Endothelial cell of hepatic sinusoid (primary cell): ENCODE data around the gene BUD31.
"Not testable (repeated sequence)": the region's sequence is repeated elsewhere in the genome, so short reads cannot be mapped to it uniquely, and the experiment has no call there.

ENCODE experiments used
- in situ Hi-C: cut with HindIII; loops from 2 replicates; pipeline ENCODE4 v1.10.0; 2017; ENCODE audit warnings: low sequenced_read_pairs

The BUD31 gene

DNA sequence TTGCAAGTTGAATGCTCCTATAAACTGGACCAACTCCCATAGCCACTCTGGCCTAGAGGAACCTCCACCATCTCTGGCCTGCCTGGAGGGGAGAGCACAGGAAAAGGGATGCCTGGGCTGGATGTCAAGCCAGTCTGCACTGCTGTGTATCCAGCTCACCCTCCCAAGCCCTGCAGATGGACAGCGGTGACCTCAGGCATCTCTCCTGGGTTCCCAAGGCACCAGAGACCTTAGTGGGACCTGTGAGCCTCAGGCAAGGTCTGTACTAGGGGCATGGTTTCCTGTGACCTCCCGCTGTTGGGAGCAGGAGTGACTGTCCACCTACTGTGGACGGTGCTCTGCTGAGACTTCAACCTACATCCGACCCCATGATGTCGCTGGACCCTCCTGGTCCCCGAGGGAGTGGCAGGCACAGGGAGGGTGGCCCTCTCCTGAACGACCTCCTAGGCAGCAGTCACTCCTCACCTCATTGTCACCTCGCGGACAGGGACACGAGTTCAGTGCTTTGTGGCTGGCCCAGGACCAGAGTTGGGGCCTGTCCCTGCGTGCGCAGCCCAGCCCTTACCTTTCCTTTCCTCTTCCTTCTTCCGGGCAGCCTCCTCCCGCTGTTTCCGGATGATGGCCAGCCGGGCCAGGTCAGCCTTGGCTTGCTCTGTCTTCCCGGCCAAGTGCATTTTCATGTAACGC, 11.3 kb upstream of the BUD31 start:
- in situ Hi-C loops, result no loop called here

DNA sequence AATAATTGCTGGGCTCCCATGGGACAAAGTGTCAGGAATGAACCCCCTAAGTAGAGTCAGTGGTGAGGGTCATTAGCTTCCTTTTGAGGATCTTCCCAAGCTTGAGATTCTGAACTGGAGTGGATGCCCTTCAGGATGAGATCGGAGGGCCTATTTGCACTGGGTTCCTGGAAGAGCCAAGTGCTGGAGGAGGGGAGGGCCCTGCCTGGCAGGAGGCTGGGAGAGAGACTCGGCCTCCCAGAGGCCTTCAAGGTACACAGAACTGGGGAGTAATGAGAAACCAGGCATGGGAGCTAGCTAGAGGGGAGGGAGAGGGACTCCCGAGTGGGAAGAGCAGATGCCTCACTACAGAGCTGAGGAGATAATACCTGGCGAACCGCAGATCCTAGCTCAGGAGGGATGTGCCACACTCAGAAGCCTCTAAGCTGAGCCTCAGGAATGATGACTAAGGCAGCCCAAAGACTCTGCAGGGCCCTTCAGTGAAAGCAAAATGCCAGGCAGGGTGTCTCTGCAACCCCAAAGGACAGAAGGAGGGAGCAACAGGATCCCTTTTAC, 9.8 kb upstream of the BUD31 start:
- in situ Hi-C loops, result no loop called here

DNA sequence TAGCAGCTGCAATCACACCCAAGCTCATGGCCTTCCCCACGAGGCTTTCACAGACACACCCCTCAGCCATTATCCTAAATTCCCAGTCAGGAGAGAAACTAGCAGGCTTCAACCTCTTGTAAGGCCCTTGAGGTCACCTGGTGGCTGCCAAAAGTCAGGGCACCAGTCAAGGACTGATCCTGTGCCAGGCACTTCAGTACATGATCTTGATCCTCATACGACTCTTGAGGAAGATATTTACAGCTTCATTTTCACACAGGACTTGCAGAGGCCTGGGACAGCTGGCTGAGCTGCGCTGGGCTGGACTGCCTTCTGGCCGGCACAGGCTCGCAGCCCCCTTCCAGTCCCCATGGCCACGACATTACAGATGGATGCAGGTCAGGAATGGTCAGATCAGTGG, 9.2 kb upstream of the BUD31 start:
- in situ Hi-C loops, result no loop called here

DNA sequence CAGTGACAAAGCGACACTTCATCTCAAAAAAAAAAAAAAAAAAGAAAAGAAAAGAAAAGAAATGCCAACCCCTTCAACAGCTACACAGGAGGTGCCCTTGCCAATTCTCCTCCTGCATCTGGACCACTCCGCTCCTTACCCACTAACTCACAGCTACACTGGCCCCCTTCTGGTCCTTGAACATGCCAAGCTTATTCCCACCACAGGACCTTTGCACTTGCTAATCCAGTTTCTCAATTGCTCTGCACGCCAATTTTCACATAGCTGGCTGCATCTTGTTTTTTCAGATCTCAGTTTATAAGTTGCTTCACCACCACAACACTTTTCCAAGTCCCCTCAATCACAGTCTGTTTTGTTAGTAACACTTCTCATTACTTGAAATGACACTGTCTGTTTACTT, 5.9 kb upstream of the BUD31 start:
- in situ Hi-C loops, result loop anchor here (5.0 kb wide), 1 partner anchor 59 kb away; no protein-coding TSS in a partner anchor

DNA sequence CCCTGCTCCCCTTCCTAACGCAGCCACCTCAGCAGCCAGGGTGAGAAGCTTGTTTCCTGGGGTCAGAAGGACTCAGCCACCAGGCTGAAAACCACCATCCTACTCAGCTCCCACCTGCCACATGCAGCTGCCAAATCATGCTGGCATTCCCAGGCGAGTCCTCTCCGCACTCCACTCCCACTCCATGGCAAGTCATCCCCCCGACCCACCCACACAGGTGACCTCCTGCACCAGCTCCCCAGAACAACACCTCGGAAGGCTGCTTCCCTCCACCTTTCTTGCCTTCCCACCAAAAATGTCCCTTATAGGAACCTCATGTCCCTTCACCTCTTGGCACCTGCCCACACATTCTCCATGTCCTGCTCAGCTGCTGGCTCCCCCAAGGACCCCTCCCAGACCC, 5.0 kb upstream of the BUD31 start:
- in situ Hi-C loops, result loop anchor here (5.0 kb wide), 1 partner anchor 59 kb away; no protein-coding TSS in a partner anchor

DNA sequence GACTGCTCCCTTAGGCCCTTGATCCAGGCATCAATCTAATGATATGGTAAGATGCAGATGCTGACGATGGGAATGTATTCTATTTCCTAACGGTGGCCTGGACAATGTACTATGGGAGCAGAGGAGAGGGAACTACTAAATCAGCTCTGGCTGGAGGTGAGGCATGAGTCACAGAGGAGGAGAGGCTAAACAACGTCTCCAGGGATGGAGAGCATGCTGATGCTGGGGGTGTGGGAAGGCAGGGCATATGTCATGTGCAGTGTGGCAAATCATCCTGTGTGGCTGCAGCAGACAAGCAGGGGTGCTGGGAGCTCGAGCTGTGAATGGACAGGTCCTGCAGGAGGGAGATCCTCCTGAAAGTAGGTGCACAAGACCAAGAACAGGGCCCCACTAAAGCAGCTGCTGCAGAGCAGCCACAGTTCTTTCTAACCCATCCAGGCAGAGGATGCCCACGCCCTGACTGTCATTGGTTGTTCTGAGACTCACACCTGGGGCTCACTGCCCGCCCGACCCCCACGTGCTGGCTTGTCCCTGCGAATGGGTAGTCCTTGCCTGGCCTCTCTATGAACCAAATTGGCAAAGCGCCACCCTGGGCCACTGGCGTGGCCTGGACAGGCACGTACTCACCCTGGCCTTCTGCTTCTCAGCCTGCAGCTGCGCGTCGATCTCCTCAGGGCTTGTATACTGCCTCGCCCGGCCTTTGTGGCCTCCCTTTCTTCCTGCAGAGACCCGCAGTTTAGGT, 4.4 kb upstream of the BUD31 start:
- in situ Hi-C loops, result loop anchor here (5.0 kb wide), 1 partner anchor 58 kb away; no protein-coding TSS in a partner anchor

DNA sequence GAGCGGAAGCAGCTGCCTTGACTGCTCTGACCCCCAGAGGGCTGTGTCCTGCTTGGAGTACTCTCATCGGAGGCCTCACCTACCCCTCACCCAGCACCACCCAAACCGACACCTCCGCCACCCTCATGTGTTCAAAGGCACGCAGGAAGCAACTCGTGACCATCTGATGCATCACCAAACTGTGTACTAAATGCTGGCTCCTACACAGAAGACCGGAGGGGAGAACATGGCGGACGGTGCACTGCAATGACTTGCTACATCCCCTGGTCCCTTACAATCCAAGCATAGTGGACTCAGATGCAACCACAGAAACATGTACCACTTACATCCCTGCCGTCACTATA, 3.8 kb upstream of the BUD31 start:
- in situ Hi-C loops, result loop anchor here (5.0 kb wide), 1 partner anchor 57 kb away; no protein-coding TSS in a partner anchor

DNA sequence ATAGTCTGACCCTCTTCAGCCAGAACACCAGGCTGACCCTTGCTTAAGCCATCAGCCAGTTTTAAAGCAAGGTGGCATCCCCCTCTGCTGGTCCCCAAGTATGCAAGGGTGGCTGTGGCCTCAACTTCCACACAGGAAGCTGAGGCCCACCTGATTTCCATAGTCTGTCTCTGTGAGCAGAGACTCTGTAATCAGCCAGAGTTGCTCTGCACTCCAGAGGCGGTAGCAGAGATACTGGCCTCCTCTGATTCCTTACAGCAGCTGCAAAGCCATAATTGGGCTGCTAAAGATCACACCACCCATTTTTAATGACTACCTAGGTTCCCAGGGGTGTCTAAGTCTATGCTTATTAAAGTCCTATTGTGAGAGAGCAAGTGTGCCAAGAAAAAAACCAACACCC, 2.2 kb upstream of the BUD31 start:
- in situ Hi-C loops, result no loop called here

DNA sequence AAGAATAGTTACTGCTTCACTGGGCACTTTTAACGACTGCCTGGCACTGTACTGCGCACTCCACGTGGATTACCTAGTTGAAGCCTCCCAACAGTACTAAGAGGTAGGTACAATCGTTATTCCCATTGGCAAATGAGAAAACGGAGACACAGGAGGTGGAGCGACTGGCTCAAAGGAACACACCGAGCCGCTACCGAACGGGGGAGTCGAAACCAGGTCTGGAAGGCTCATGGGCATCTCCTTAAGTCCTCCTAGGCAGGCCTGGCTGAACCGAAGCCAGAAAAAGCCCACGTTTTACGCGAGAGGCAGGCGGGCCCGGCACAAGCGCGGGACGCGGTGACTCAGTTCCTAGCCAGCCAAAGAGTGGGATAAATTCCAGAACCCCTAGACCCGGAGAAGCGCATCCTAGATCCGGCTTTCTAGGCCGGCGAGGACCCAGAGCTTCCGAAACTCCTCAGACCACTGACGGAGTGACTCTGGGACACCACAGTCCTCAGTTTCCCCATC, 844 bp upstream of the BUD31 start:
- in situ Hi-C loops, result no loop called here

DNA sequence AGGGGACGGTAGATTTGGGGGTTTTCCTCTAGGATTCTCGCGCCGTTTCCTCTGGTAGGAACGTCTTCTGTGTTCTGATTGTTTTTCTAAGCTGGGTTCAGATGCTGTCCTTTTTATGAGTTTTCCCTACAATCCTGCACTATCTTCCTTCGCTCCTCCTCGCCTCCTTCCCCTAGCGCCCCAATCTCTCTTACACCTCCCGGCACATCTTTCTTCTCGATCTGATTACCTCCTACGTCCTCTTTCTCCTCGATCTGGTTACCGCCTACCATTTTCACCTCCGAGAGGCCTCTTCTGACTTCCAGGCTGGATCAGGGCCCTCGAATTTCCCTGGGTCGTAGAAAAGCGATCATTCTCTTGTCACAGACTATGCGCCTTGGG, 413 bp downstream of the BUD31 start:
- in situ Hi-C loops, result no loop called here

DNA sequence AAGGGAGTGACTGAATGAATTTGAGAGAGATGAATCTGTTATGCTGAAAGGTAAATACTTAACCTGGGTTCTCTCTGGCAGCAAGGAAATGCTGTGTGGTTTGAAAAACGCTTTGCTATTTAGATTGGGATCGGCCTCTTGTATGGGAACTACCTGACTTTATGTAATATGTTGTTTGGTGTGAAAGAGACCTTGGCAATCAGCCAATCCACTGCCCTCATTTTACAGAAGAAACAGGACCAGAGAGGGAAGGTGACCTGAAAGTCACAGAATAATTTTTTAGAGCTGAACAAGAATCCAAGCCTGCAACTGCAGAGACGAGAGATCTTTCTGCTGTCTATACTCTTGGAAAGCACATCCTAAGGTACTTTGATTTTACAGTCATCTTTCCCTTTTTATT, 1.0 kb downstream of the BUD31 start:
- in situ Hi-C loops, result no loop called here

DNA sequence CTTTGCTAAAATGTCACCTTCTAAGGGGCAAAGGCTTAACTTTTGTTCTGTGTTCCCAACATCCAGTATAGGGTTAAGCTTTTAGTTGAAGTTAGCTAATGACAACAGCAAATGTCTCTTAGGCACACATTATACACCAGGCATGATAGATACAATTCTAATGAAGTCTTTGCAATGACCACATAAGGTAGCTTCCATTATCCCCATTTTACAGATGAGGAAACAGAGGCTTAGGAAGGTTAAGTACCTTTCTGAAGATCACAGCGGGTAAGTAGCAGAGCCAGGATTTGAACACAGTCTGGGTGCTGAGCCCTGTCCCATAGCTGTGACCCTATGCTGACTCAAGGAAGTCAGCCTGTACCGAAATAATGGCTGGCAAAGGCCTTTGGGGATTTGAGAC, 1.9 kb downstream of the BUD31 start:
- in situ Hi-C loops, result no loop called here

DNA sequence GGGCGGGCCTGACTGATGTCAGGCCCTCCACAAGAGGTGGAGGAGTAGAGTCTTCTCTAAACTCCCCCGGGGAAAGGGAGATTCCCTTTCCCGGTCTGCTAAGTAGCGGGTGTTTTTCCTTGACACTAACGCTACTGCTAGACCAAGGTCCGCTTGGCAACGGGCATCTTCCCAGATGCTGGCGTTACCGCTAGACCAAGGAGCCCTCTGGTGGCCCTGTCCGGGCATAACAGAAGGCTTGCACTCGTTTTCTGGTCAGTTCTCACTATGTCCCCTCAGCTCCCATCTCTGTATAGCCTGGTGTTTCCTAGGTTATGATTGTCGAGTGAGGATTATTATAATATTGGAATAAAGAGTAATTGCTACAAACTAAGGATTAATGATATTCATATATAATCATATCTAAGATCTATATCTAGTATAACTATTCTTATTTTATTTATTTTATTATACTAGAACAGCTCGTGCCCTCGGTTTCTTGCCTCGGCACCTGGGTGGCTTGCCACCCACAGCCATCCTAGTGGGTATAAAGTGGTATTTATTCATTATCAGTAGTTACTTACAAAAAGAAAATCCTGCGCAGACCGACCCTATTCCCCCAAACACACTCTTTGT, 6.9 kb downstream of the BUD31 start:
- in situ Hi-C loops, result not testable (repeated sequence)

DNA sequence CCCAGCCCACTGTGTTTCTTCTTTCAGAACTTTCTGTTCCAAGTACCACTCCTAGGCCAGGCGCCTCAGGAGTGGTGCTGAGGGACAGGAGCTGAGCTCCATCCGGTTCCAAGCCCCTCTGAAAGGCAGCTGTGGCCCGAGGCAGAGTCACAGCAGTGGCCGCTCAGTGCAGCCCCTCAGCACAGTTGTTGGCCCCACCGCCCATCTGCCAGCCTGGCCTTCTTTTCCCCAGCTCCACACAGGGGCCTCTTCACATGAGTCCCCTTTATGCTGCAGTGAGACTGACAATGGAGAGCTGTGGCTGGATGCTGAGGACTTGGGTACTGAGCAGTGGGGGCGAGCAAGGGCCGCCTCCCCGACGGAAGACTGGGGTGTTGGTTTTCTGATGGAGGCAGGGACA, 9.5 kb downstream of the BUD31 start:
- in situ Hi-C loops, result no loop called here

DNA sequence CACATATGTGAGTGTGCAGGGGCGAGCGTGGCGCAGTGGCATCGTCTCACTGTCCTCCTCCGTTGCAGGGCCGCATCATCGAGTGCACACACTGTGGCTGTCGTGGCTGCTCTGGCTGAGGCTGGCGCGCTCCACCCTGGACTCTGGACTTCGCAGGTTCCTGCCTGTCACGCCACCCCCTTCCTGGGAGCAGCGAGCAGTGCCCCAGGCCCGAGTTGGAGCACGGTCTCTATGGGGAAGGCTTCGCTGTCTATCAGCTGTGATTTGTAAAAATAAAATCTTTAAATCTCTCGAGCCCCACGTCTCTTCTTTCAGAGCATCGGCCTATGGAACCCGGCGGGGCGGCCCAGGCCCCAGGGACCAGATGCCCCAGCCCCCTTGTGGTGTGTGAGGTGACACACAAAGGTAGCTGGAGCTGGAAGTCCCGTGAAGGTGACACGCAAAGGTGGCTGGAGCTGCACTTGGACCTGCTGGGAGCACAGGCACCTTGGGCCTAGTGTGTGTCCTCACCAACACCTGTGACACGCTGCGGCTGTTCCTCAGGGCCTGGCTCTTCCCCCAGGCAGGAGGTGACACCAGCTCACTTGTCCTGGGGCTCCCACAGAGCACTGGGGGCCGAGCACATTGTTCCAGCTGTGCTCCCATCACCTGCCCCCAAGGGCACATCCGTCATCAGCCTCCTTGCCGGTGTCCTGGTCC, 10.7 kb downstream of the BUD31 start:
- in situ Hi-C loops, result no loop called here

DNA sequence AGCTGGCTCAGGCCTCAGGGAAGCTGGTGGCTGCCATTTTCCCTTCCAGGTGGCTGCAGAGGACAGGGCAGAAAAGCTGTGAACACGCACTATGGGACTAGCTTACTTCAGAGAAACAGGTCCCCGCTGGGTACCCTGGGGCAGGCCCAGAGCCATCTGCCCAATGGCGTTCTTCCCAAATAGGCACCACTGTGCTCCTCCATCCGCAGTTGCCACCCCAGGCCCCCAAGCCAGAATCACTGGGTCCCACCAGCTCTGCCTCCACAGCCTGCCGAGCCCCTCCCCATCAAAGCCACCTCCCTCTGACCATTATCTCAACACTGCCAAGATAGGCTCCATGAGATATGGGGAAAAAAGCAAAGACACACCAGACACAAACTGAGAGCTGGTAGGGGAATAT, 11.4 kb downstream of the BUD31 start:
- in situ Hi-C loops, result no loop called here

DNA sequence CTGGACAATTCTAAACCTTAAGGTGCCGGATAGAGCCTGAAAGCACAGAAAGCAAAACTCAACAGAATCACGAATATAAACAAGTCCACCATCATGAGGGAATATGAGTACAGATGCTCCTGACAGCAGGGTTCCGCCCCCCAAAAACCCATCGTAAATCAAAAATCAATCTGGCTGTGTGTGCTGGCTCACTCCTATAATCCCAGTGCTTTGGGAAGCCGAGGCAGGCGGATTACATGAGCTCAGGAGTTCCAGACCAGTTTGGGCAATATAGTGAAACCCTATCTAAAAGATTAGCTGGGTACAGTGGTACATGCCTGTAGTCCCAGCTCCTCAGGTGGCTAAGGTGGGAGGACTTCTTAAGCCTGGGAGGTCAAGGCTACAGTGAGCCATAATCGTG, 12.2 kb downstream of the BUD31 start:
- in situ Hi-C loops, result no loop called here

DNA sequence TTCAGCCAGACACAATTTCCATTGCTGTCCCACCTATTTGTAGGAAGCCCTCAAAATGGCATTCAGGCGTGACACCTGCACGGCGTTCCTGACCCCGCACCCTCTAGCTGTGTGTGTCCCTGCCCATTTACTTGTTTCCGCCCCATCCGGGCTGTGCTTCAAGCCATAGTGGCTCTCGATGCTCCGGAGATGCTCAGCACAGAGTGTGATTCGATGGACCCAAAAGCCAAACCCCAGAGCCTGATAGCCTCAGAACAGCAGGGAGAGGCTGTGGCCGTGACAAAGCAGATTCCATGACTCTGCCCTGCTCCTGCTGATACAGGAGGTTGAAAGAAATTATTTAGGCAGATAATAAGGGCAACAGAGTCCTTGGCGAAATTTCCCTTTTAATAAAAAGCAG, 13.4 kb downstream of the BUD31 start:
- in situ Hi-C loops, result no loop called here

DNA sequence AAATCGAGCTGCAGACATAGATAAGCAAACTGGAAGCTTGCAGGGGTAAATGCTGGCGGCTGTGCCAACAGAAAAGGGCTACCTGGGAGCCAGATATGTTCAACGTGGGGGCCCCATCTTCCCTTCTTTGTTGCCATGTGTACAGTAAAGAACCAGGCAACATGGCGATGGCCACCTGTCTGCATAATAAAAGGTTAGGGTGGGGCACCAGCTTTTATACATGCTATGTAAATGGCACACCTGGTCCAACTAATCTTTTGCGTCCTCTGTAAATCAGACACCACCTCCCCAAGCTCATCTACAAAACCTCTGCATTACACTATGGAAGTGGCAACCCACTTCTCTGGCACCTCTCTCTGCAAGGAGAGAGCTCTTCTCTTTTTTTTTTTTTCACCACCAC, 13.9 kb downstream of the BUD31 start:
- in situ Hi-C loops, result no loop called here

DNA sequence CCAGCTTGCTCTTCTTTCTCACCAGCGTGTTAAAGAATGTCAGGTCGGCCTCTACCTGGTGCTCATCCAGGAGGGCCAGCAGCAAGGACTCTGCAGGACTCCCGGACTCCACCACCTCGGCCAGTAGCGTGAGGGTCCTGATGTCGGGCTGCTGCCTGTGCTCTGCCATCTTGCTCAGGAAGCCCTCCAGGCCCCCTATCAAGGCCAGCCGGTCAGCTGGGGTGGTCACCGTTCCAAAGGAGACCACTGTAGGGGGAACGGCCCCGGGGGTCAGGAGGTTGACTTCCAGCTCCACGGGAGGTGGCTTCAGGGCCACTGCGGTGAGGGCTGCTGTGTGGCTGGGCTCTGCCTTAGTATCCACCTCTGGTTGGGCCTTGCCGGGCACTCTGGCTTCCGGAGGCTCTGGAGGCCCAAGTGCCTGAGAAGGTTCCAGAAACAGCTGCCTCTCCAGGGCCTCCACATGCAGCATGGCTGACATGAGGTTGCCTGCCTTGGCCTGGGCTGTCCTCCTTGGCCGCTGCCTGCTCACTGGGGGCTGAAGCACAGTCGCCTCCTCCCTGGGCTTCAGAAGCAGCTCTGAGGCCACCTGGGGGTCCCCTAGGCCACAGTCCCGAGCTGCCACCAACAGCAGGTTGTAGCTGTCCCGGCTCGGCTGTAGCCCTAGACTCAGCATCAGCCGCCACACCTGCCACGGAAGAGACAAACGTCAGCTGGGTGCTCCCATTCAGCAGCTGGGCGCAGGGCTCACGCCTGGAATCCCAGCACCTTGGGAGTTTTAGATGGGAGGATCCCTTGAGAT, 16.4 kb downstream of the BUD31 start:
- in situ Hi-C loops, result no loop called here
